SIG-M5 treated with dmso at 0.1 percent for 504 hours (cell line): ENCODE measurements around the gene COTL1.
A peak's percentile ranks its signal among the peaks of the same experiment; 100 is the strongest.
"Not testable (repeated sequence)": the region's sequence is repeated elsewhere in the genome, so short reads cannot be mapped to it uniquely, and the experiment has no call there.

Experiments
- DNase-seq: peaks from one replicate; lab custom pipeline; 2025; ENCODE audit not compliant: unreplicated experiment; lab: John Stamatoyannopoulos, UW

Gene COTL1

GRCh38 chr16:84643674-84644073 is 25.8 kb upstream of the COTL1 start:
- DNase-seq: no peak

- DNase-seq: no peak
Measured at GRCh38 chr16:84643180-84643583, 25.3 kb upstream of the COTL1 start.

GRCh38 chr16:84641643-84642358 is 23.9 kb upstream of the COTL1 start:
- DNase-seq: no peak

DNA sequence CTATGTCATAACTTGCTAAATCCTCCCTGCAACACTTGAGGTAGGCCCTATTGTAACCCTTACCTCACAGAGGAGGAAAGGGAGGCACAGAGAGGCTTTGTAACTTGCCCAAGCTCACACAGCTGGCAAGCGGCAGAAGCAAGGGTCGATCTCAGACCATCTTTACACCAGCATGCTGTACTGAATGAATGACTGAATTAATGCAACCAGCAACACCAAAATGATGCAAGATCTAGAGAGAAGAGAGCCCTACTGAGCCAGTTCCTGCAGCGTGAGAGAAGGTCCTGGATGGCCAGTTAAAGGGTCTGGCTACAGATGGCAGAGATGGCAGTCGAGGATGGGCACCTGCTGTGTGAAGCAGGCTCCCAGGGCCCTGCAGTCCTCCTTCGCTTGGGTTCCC is 22.3 kb upstream of the COTL1 start:
- no peak for DNase-seq

- DNase-seq: no peak
Measured at GRCh38 chr16:84638231-84638806, 20.4 kb upstream of the COTL1 start.

DNA sequence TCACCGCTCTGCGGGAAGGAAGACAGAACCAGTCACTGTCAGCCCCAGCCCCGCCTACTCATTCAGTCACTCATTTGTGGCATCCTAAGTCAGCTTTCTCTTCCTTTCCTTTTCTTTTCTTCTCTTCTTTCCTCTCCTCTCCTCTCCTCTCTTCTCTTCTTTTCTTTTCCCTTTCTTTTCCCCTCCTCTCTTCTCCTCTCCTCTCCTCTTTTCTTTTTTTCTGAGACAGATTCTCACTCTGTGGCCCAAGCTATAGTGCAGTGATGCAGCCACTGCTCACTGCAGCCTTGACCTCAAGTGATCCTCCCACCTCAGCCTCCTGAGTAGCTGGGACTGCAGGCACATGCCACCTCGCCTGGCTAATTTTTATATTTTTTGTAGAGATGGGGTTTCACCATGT is 19.8 kb upstream of the COTL1 start:
- no peak for DNase-seq

DNA sequence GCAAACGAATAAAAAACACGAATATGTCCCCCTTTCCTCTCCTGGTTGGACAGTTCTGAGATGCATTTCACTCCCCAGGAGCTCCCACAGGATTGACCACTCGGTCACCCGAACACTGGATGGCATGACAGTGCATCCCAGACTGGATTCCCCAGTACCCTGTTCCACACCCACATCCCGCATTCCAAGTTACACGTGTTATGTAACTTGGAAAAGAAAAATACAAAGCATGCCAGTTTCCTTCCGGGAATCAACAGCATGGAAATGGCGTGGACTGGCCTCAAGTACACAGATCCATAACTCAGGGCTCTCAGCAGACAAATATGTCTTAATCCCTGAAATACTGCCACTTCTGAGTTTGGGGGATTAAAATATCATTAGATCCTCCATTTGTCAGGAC is 17.8 kb upstream of the COTL1 start:
- DNase-seq: no peak

- no peak for DNase-seq
Measured at GRCh38 chr16:84633622-84634021, 15.7 kb upstream of the COTL1 start.

GRCh38 chr16:84632862-84633261 is 15.0 kb upstream of the COTL1 start:
- not testable (repeated sequence) for DNase-seq

GRCh38 chr16:84631886-84632285 is 14.0 kb upstream of the COTL1 start:
- no peak for DNase-seq

GRCh38 chr16:84631153-84631466 is 13.2 kb upstream of the COTL1 start:
- no peak for DNase-seq

- no peak for DNase-seq
Measured at GRCh38 chr16:84630446-84631152, 12.7 kb upstream of the COTL1 start.

DNA sequence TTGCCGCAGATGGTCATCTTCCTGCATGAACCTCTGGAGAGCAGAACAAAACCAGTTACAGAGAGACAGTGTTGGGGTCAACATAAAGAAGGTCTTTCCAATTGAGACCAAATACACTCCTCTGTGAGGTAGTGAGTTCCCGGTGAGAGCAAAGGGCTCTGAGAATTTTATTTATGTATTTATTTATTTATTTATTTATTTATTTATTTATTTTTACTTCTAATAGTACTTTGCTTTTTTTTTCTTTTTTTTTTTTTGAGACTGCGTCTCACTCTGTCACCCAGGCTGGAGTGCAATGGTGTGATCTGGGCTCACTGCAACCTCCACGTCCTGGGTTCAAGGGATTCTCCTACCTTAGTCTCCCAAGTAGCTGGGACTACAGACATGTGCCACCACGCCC is 12.1 kb upstream of the COTL1 start:
- DNase-seq: no peak

- no peak for DNase-seq
Measured at GRCh38 chr16:84629580-84629979, 11.7 kb upstream of the COTL1 start.

DNA sequence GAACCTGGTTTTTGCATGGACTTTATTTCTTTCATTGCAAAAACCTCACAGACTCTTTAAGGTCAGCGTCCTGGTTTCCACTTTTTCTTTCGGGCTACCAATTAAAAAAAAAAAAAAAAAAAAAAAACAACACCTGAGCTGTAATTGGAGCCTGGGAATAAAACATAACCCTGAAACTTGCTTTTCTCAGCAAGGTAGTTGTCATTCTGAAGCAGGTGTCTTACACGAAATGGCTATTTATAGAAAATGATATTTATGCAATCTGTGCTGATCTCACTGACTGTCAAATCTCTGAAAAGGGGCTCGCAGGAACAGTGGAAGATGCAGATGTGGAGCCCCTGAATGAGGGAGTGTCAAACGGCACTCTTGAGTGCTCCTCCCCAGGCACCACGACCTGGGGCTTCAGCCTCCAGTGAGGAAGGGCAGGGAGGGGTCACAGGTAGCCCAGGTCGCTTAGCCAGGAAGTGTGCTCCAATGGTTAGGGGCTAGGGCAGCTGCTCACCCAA is 10.4 kb upstream of the COTL1 start:
- DNase-seq: no peak

- DNase-seq: no peak
Measured at GRCh38 chr16:84625556-84625955, 7.7 kb upstream of the COTL1 start.

- DNase-seq: not testable (repeated sequence)
Measured at GRCh38 chr16:84620913-84621312, 3.0 kb upstream of the COTL1 start.

GRCh38 chr16:84618581-84619460 is 943 bp upstream of the COTL1 start:
- peak; percentile 72 for DNase-seq

GRCh38 chr16:84617041-84617790 is 662 bp downstream of the COTL1 start:
- no peak for DNase-seq

DNA sequence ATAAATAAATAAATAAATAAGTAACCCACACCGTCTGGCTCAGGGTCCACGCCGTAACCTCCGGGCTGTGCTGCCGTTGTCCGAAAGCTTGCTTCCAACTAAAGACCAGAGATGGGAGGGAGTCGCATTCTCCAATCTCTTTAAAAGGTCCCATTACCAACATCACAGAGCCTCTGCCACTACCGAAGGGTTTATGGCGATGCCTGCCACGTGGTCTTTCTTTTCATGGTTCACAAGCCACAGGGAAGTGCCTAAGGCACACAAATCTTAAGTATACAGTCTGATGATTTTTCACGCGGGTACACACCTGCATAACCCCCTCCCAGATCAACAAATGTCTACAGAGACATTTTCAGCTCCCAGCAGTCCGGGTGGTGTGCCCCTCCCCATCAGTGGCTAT is 1.4 kb downstream of the COTL1 start:
- no peak for DNase-seq
